CD4-positive, alpha-beta T cell treated with Interferon alpha-2 for 1 hour (primary cell): ENCODE results near the gene ALG14.
"Not testable (repeated sequence)": the region's sequence is repeated elsewhere in the genome, so short reads cannot be mapped to it uniquely, and the experiment has no call there.

Experiments used
- DNase-seq, 2 donors: peaks; one replicate each; pipeline ENCODE4 v3.0.0-alpha.2; 2020 to 2022

The ALG14 gene

GRCh38 chr1:95005584-95005983 lies 67.2 kb downstream of the ALG14 start:
- DNase-seq: no peak

GRCh38 chr1:95004013-95004412 lies 68.7 kb downstream of the ALG14 start:
- DNase-seq: no peak

DNA sequence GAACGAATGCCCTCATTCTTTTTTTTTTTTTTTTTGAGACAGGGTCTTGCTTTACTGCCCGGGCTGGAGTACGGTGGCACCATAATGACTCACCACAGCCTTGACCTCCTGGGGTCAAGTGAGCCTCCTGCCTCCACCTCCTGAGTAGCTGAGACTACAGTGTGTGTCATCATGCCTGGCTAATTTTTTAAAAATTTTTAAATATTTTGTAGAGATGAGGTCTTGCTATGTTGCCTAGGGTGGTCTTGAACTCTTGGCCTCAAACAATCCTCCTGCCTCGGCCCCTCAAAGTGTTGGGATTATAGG lies 69.4 kb downstream of the ALG14 start:
- DNase-seq: no peak

DNA sequence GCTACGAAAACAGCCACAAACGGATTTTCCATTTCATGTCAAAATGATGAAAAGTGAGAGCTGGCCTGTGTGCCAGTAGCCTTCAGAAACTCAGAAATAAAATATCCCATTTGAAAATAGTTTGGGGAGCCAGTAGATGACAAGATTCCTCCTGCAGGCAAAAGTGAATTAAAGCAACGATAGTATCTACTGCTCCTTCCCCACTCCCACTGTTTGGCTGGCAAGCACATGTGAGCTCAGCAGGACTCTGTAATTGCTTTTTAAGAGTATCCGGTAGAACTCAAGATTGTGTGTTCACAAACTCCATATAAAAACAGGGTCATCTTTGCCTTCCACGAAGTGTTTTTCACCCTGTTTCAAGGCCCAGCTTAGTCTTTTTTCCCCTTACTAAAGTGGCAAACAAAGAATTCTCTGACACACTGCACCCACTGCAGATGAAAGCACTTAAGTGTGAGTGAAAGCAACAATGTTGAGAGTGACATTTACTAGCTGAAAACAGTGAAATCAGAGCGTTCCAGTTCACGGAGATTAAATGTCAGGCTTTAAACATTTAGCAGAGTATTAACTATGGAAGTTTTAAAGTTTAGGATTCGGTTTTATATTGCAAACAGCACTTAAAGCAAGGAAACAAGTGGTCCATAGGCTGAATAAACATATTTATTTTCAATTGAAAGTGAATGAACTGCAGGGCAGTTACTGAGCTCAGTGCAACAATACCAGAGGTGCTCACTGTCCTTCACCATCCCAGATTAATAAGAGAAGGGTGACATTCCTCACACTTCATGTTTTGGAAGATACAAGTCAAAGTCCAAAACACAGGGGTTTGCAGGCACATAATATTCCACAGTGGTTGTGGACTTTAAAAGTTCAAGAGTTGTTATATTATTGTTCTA lies 70.0 kb downstream of the ALG14 start:
- no peak for DNase-seq

- DNase-seq: no peak
Measured at GRCh38 chr1:95002164-95002539, 70.6 kb downstream of the ALG14 start.

DNA sequence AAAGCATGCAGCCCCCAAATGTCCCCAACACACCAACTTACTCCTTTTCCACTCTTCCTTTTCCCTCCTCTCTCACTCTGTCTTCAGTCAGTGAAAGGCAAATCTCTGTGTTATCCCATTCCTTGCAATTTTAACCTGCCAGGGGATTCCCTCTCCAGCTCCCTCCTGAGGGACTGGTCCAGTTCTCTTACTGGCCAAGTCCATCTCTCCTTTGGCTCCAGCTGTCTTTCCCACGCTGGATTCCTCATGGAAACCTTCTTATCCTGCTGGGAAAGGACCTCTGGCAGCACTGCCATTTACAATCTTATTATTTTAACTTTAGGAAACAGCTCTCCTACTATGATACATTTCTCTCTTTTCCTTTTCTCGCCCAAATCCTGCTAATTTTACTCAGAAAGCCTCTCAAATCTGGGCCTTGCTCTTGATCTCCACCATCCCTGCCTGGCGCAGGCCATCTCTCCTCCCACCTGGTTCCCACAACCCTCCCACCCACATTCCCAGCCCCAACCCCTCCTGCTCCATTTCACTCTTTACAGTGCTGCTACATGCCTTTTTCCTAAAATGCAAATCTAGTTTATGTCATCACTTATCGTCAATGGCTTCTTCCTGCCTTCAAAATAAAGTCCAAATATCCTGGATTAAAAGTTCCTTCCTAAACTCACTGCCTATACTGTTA lies 73.2 kb downstream of the ALG14 start:
- DNase-seq: no peak

- no peak for DNase-seq
Measured at GRCh38 chr1:94998748-94999147, 74.0 kb downstream of the ALG14 start.

GRCh38 chr1:94998114-94998513 lies 74.6 kb downstream of the ALG14 start:
- DNase-seq: no peak

DNA sequence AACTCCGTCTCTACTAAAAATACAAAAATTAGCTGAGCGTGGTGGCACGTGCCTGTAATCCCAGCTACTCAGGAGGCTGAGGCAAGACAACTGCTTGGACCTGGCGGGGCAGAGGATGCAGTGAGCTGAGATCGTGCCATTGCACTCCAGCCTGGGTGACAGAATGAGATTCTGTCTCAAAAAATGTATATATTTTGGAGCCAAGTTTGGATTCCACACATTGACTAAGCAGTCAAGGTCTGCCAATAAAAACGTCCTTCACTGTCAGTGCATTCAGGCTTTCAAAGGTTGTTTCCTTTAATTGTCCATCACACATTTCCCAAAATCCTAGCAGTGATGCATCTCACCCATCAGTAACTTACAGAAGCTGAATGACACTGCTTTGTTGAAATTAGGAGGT lies 77.2 kb downstream of the ALG14 start:
- not testable (repeated sequence) for DNase-seq

DNA sequence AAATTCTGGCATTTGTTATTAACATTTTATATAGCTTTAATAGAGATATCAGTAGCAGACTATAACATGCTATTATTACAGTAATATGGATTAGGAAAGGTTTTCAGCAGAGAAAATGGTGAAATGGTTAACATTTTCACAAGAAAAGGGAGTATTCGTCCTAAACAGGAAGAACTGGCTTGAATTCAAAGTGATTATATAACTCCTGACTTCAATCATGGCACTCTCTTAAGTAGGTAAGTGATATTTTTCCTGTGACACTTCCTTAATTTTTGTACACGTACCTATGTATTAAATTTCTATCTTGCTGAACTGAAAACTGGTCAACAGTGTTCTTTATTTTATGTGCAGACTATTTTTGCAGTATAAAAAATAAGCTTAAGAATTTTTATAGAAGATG lies 77.9 kb downstream of the ALG14 start:
- DNase-seq: no peak

- DNase-seq: no peak
Measured at GRCh38 chr1:94993931-94994645, 78.7 kb downstream of the ALG14 start.

DNA sequence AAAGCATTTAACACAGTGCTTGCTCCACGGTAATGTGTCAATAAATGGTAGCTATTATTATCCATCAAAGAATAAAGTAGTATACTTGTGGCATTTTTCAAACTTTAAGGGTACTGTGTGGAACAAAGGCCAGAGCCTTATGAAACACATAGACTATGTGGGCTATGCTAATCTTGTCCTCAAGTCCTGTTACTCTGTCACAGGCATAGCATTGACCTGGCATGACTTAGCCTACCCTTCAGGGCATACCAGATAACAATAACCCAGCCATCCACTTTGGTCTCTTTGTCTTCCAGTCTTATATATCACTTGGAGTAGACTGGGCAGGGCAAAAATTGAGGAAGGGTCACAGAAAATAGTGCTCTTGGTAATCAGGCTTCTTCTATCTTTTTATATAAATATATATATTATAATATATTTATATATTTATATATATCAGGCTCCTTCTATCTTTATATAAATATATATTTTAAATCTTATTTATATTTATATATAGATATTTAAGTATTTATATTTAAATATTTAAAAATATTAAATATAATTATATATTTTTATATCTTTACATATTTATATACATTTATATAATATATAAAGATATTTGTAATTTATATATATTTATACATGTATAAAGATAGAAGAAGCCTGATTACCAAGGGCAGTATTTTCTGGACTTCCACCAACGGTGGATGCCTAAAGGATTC lies 79.7 kb downstream of the ALG14 start:
- no peak for DNase-seq

DNA sequence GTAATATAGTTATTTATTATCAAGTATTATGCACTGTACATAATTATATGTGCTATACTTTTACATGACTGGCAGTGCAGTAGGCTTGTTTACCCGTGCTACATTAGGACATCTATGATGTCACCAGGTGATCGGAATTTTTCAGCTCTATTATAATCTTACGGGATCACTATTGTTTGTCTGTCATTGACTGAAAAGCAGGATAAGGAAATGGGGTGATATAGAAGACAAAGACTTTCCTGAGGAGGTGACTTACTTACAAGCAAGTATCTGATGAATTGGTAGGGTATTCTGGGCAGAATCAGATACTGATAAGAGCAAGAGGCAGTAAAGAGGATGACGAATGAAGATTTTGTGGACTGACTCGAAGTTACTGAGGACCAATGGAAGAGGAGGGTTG lies 80.6 kb downstream of the ALG14 start:
- DNase-seq: no peak

DNA sequence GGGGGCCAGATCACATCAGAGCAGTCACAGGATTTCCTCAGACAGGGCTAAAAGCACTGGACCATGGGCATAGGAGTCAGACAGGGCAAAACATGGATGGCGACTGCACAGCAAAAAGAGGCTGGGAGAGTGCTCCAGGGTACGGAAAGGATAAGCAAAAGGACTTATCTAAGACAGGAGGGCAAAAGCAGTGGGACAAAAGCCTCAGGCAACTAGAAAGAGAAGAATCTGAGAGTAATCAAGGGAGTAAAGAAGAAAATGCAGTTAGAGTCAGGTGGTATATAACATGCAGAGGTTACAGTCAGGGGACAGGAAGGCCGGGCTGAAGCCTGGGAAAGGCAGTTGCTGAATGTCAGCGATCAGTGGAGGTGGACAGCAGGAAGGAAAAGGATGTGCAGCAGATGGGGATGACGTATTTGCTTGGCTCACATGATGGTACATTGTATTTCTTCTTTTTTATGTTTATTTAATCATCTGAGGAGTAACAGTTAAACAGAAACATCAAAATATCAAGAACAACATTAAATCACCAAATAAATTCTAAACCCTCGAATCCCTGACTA lies 82.8 kb downstream of the ALG14 start:
- no peak for DNase-seq

DNA sequence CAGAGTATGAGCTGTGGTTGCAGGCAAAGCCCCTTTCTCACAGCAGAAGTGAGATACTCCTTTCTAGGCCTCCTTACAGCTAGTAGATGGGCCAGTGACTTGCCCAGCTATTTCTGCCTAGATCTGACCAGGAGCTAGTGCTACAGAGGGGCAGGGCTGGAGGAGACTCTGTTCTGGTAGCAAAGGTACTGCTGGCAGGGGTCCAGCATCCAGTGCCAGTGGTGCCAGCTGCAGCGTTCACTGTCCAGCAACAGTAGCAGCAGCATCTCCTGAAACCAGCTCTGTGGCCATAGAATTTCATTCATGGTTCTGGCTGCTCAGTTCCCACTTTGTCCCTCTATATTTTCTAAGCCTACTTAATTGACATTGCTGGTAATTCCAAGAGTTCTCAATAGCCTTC lies 83.4 kb downstream of the ALG14 start:
- DNase-seq: no peak

GRCh38 chr1:94988356-94988755 lies 84.4 kb downstream of the ALG14 start:
- DNase-seq: no peak

GRCh38 chr1:94986783-94987182 lies 86.0 kb downstream of the ALG14 start:
- DNase-seq: no peak

- no peak for DNase-seq
Measured at GRCh38 chr1:94983171-94983739, 89.5 kb downstream of the ALG14 start.

DNA sequence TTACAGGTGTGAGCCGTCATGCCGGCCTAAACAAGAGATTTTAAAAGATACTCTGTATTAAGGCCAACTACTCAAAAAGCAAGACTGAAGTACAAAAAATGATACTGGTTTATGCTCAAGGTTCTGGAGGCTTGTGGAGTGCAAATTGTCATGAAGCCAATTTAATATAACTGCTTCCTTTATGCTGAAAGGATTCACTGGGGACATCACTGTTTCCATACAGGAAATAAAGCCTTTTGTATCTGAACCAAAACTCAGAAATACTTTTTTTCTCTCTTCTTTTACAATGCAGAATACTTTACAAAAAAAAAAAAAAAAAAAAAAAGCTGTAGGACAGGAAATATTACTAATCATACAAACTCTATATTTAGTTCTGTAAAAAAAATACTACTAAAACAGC lies 90.4 kb downstream of the ALG14 start:
- no peak for DNase-seq

GRCh38 chr1:94981575-94981973 lies 91.2 kb downstream of the ALG14 start:
- no peak for DNase-seq

GRCh38 chr1:94980582-94981574 lies 91.9 kb downstream of the ALG14 start:
- no peak for DNase-seq
